IMR-90 (cell line): ENCODE results near the gene PLAAT4. TPM values are rescaled to one million over a fixed set of nuclear protein-coding genes. Genes with fewer than 3 reads are reported as not detected.

ENCODE experiments used
- ATAC-seq: fragments of 200-7000 bp; cut with Tn5 transposase; 2 replicates; pipeline ENCODE4 v1.9.1; 2020; ENCODE audit warnings: low read depth, mild to moderate bottlenecking, moderate library complexity
- BruUV-seq: library from RNA; stranded (reverse); fragments of 400-500 nt; replicated peaks from 2 replicates; lab custom pipeline; 2021; lab: Mats Ljungman, UMichigan
- CTCF ChIA-PET: fragments of 300-600 bp; formaldehyde crosslinking; extraction: SDS; loops from one replicate; lab custom pipeline; 2021; ENCODE audit warnings: antibody characterized with exemption; lab: Yijun Ruan, JAX
- POLR2A ChIA-PET: fragments of 300-600 bp; sonication (Branson Sonifier 250); formaldehyde crosslinking; loops from one replicate; lab custom pipeline; 2022; ENCODE audit warnings: antibody characterized with exemption; ENCODE audit not compliant: unreplicated experiment; lab: Charles Lee
- DNase-seq: peaks from one replicate; pipeline ENCODE4 v3.0.0; 2013
- H2AFZ ChIP-seq: replicated peaks from 2 replicates; pipeline ENCODE3; 2013; ENCODE audit warnings: low read length, mild to moderate bottlenecking; ENCODE audit not compliant: poor library complexity
- H2AK5ac ChIP-seq: 2 replicates; pipeline ENCODE4 v1.6.1; 2013; ENCODE audit warnings: low read depth, low read length, inconsistent platforms
- H2AK9ac ChIP-seq: replicated peaks from 2 replicates; pipeline ENCODE3; 2013; ENCODE audit warnings: mild to moderate bottlenecking, low read depth, low read length, moderate library complexity; ENCODE audit not compliant: poor library complexity
- H2BK120ac ChIP-seq: 2 replicates; pipeline ENCODE4 v1.6.1; 2013; ENCODE audit warnings: low read depth, low read length, inconsistent platforms
- H2BK15ac ChIP-seq: 3 replicates; pipeline ENCODE4 v1.6.1; 2013; ENCODE audit warnings: low read depth, low read length, inconsistent platforms
- H2BK20ac ChIP-seq: 2 replicates; pipeline ENCODE4 v1.6.1; 2013; ENCODE audit warnings: low read depth, mild to moderate bottlenecking, inconsistent platforms, low read length, moderate library complexity
- H2BK5ac ChIP-seq: 2 replicates; pipeline ENCODE4 v1.6.1; 2013; ENCODE audit warnings: mild to moderate bottlenecking, low read depth, low read length, inconsistent platforms; ENCODE audit not compliant: poor library complexity, severe bottlenecking
- H3K14ac ChIP-seq: replicated peaks from 2 replicates; pipeline ENCODE4 v1.6.1; 2013; ENCODE audit warnings: low read depth, low read length, inconsistent platforms
- H3K18ac ChIP-seq: 2 replicates; pipeline ENCODE4 v1.6.1; 2013; ENCODE audit warnings: low read depth, low read length, control low read depth
- H3K23ac ChIP-seq: 2 replicates; pipeline ENCODE4 v1.6.1; 2013; ENCODE audit warnings: low read depth, low read length, inconsistent platforms
- H3K27ac ChIP-seq: 2 replicates; pipeline ENCODE4 v1.5.1; 2013; ENCODE audit warnings: mild to moderate bottlenecking, control low read depth, low read length; ENCODE audit not compliant: insufficient read depth
- H3K27me3 ChIP-seq: 2 replicates; pipeline ENCODE4 v1.6.1; 2013; ENCODE audit warnings: low read length; ENCODE audit not compliant: control insufficient read depth, insufficient read depth
- H3K36me3 ChIP-seq: 2 replicates; pipeline ENCODE4 v1.6.1; 2013; ENCODE audit warnings: low read length, mixed read lengths; ENCODE audit not compliant: control insufficient read depth, insufficient read depth
- H3K4ac ChIP-seq: 2 replicates; pipeline ENCODE4 v1.6.1; 2013; ENCODE audit warnings: low read depth, low read length, inconsistent platforms
- H3K4me1 ChIP-seq: 2 replicates; pipeline ENCODE4 v1.6.1; 2013; ENCODE audit warnings: low read length, mixed read lengths; ENCODE audit not compliant: control insufficient read depth, insufficient read depth
- H3K4me2 ChIP-seq: 2 replicates; pipeline ENCODE4 v1.6.1; 2013; ENCODE audit warnings: low read depth, mild to moderate bottlenecking, control low read depth, low read length, moderate library complexity
- H3K4me3 ChIP-seq: 2 replicates; pipeline ENCODE4 v1.5.1; 2013; ENCODE audit warnings: low read depth, mild to moderate bottlenecking, control low read depth, low read length, moderate library complexity; ENCODE audit not compliant: insufficient read depth
- H3K56ac ChIP-seq: 2 replicates; pipeline ENCODE4 v1.6.1; 2013; ENCODE audit warnings: low read length, inconsistent platforms; ENCODE audit not compliant: insufficient read depth; ENCODE audit errors: extremely low read depth
- H3K79me1 ChIP-seq, 2 experiments: 2 replicates each; pipeline ENCODE4 v1.6.1; 2013; ENCODE audit warnings: low read length in 2 of 2, inconsistent platforms in 1 of 2, low read depth in 1 of 2
- H3K9ac ChIP-seq: 2 replicates; pipeline ENCODE4 v1.6.1; 2013; ENCODE audit warnings: low read depth, low read length, control low read depth
- H3K9me1 ChIP-seq: 2 replicates; pipeline ENCODE4 v1.6.1; 2013; ENCODE audit warnings: low read length, inconsistent platforms; ENCODE audit not compliant: insufficient read depth
- H3K9me3 ChIP-seq: 2 replicates; pipeline ENCODE4 v1.6.1; 2013; ENCODE audit warnings: low read length; ENCODE audit not compliant: control insufficient read depth, insufficient read depth
- H4K20me1 ChIP-seq: 2 replicates; pipeline ENCODE4 v1.6.1; 2013; ENCODE audit warnings: low read length, inconsistent platforms; ENCODE audit not compliant: insufficient read depth
- H4K5ac ChIP-seq: 2 replicates; pipeline ENCODE4 v1.6.1; 2013; ENCODE audit warnings: mild to moderate bottlenecking, low read depth, low read length, control low read depth
- H4K8ac ChIP-seq, 2 experiments: 2 replicates each; pipeline ENCODE4 v1.6.1; 2013; ENCODE audit warnings: low read depth in 2 of 2, low read length in 2 of 2, control low read depth in 1 of 2, inconsistent platforms in 1 of 2
- H4K91ac ChIP-seq: 2 replicates; pipeline ENCODE4 v1.6.1; 2013; ENCODE audit warnings: low read depth, low read length, inconsistent platforms; ENCODE audit not compliant: insufficient read depth
- BHLHE40 ChIP-seq: fragments of 150-350 bp; IDR thresholded peaks from 2 replicates; pipeline ENCODE4 v1.6.1; 2016; ENCODE audit warnings: mild to moderate bottlenecking, low read depth, low read length
- CEBPB ChIP-seq: IDR thresholded peaks from 2 replicates; pipeline ENCODE4 v1.6.1; 2012; ENCODE audit warnings: low read depth, low read length, improper control_type of control experiment
- CTCF ChIP-seq: conservative IDR thresholded peaks from 2 replicates; pipeline ENCODE4 v1.5.1; 2012; ENCODE audit warnings: mild to moderate bottlenecking, low read depth, low read length, improper control_type of control experiment
- NFE2L2 ChIP-seq: fragments of 150-350 bp; IDR thresholded peaks from 2 replicates; pipeline ENCODE4 v1.6.1; 2016; ENCODE audit warnings: low read depth, mild to moderate bottlenecking, low read length
- RCOR1 ChIP-seq: IDR thresholded peaks from 2 replicates; pipeline ENCODE4 v1.6.1; 2012; ENCODE audit warnings: mild to moderate bottlenecking, low read length, improper control_type of control experiment; ENCODE audit not compliant: insufficient replicate concordance
- SMC3 ChIP-seq: fragments of 150-350 bp; IDR thresholded peaks from 2 replicates; pipeline ENCODE4 v1.6.1; 2016; ENCODE audit warnings: low read depth, mild to moderate bottlenecking, antibody characterized with exemption, low read length, moderate library complexity
- USF2 ChIP-seq: fragments of 150-350 bp; IDR thresholded peaks from 2 replicates; pipeline ENCODE4 v1.6.1; 2017; ENCODE audit warnings: mild to moderate bottlenecking, antibody characterized with exemption, low read length, low read depth
- WGBS, 2 experiments: methylation state at CpG; one replicate each; pipeline versions ENCODE4 v1.1.5 to v1.1.7; 2013; ENCODE audit warnings: missing lambda C conversion rate in 2 of 2; ENCODE audit not compliant: insufficient read length in 1 of 2; ENCODE audit errors: extremely low coverage in 2 of 2; 5-methylcytosine and 5-hydroxymethylcytosine counted together
- dilution Hi-C: fragments of 300-500 bp; cut with HindIII; formaldehyde crosslinking; loops from one replicate; pipeline ENCODE4 v1.14.3; 2018; ENCODE audit warnings: low sequenced_read_pairs; ENCODE audit not compliant: unreplicated experiment
- in situ Hi-C: fragments of 300-500 bp; cut with MboI; formaldehyde crosslinking; loops from 3 replicates; pipeline ENCODE4 v1.14.3; 2019; ENCODE audit warnings: low sequenced_read_pairs, inconsistent platforms, mixed read lengths
- intact Hi-C: fragments of 100-400 bp; cut with micrococcal nuclease; formaldehyde crosslinking; loops from 2 replicates; pipeline ENCODE4 v1.10.0; 2022
- polyA plus RNA-seq, 3 experiments: library from polyadenylated mRNA; depleted of rRNA; stranded (reverse); fragments of >200 nt; gene quantifications; 2 replicates each; pipeline ENCODE4 v1.2.3, GENCODE V29; 2012; ENCODE audit warnings: low replicate concordance in 1 of 3
- total RNA-seq: library from RNA; depleted of rRNA; stranded (reverse); fragments of >200 nt; gene quantifications from 2 replicates; pipeline ENCODE4 v1.2.3, GENCODE V29; 2012

Gene PLAAT4
- total and polyA plus RNA-seq, 2 of the 4 experiments (the other 2 are of a cell fraction): 0.17 to 0.18 TPM

- H4K91ac ChIP-seq: no peak overlapping the region
- no peaks in the 10 kb centered on the region for H3K36me3 ChIP-seq
- dilution Hi-C loops (no loop called here), in situ Hi-C loops (no loop called here), intact Hi-C loops (no loop called here)
- no CpG with 5 or more reads among the region's 2 CpGs for WGBS, 2 experiments
- no peak overlapping the region for H3K4me3 ChIP-seq
- no peak overlapping the region for H2AK5ac ChIP-seq
- H3K4ac ChIP-seq: no peak overlapping the region
- H3K23ac ChIP-seq: no peak overlapping the region
- no peak overlapping the region for H3K14ac ChIP-seq
- H2AFZ ChIP-seq: no peak overlapping the region
- CTCF ChIA-PET: no interaction called here
- H4K5ac ChIP-seq: no peak overlapping the region
- no peak overlapping the region for H3K56ac ChIP-seq
- no peaks in the 10 kb centered on the region for H3K79me1 ChIP-seq
- H2BK20ac ChIP-seq: no peak overlapping the region
- H3K4me1 ChIP-seq: no peaks in the 10 kb centered on the region
- H3K9me3 ChIP-seq: no peaks in the 10 kb centered on the region
- H3K9me1 ChIP-seq: no peaks in the 10 kb centered on the region
- TF ChIP-seq RCOR1 (no peak), BHLHE40 (no peak), USF2 (no peak), NFE2L2 (no peak), CEBPB (no peak), SMC3 (no peak), CTCF (no peak)
- no peak overlapping the region for H3K18ac ChIP-seq
- no peak for ATAC-seq
- no peak overlapping the region for H2AK9ac ChIP-seq
- H3K27ac ChIP-seq: no peak overlapping the region
- no peak overlapping the region for H4K8ac ChIP-seq
- H2BK15ac ChIP-seq: no peak overlapping the region
- no peak overlapping the region for H2BK5ac ChIP-seq
- no peak overlapping the region for H3K9ac ChIP-seq
- no peak overlapping the region for H2BK120ac ChIP-seq
- no peak for DNase-seq
- BruUV-seq: no TSS peak
- no peaks in the 10 kb centered on the region for H4K20me1 ChIP-seq
- H3K27me3 ChIP-seq: peaks cover 11% of the 10 kb centered on the region
- no peak overlapping the region for H3K4me2 ChIP-seq
- POLR2A ChIA-PET: no interaction called here
Observed at GRCh38 chr11:63543711-63544110, 7.1 kb downstream of the PLAAT4 start.
